ENCODE results near the gene RNF11. TPM values are rescaled to one million over a fixed set of nuclear protein-coding genes. Genes with fewer than 3 reads are reported as not detected.

RNF11 gene
- total RNA-seq, 6 experiments from 2014 or later = 114 to 147 (median 128) TPM

DNA sequence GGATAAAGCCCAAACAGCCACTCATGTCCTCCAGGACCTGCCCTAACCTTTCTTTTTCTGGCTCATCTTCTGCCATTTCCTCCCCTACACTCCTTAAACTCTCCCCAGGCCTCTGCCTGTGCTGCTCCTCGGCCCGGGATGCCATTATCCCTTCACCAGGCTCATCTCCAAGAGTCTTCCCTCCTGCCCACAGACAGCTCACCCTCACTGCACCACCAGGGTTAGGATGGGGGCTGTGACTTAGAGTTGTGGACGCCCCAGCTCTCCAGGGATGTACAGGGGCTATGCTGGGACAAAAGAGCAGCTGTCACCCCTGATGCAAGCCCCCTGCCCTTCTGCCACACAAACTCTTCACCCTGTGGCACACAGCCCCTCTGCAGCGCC lies 62.2 kb downstream of the RNF11 start:
- Mint-ChIP-seq H3K9me3 (no peaks in the 10 kb centered on the region), H3K36me3 (ENCODE audit: low read depth) (no peaks in the 10 kb centered on the region), H3K27ac (no peak overlapping the region), H3K27me3 (ENCODE audit: insufficient read depth) (peaks cover 5% of the 10 kb centered on the region), H3K4me3 (no peak overlapping the region), H3K4me1 (ENCODE audit: low read depth) (peaks cover 19% of the 10 kb centered on the region)
- no peak for DNase-seq
- TF ChIP-seq, protein P1, sequence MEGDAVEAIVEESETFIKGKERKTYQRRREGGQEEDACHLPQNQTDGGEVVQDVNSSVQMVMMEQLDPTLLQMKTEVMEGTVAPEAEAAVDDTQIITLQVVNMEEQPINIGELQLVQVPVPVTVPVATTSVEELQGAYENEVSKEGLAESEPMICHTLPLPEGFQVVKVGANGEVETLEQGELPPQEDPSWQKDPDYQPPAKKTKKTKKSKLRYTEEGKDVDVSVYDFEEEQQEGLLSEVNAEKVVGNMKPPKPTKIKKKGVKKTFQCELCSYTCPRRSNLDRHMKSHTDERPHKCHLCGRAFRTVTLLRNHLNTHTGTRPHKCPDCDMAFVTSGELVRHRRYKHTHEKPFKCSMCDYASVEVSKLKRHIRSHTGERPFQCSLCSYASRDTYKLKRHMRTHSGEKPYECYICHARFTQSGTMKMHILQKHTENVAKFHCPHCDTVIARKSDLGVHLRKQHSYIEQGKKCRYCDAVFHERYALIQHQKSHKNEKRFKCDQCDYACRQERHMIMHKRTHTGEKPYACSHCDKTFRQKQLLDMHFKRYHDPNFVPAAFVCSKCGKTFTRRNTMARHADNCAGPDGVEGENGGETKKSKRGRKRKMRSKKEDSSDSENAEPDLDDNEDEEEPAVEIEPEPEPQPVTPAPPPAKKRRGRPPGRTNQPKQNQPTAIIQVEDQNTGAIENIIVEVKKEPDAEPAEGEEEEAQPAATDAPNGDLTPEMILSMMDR (IDR thresholded peaks at IDR 0.05) = no peak

DNA sequence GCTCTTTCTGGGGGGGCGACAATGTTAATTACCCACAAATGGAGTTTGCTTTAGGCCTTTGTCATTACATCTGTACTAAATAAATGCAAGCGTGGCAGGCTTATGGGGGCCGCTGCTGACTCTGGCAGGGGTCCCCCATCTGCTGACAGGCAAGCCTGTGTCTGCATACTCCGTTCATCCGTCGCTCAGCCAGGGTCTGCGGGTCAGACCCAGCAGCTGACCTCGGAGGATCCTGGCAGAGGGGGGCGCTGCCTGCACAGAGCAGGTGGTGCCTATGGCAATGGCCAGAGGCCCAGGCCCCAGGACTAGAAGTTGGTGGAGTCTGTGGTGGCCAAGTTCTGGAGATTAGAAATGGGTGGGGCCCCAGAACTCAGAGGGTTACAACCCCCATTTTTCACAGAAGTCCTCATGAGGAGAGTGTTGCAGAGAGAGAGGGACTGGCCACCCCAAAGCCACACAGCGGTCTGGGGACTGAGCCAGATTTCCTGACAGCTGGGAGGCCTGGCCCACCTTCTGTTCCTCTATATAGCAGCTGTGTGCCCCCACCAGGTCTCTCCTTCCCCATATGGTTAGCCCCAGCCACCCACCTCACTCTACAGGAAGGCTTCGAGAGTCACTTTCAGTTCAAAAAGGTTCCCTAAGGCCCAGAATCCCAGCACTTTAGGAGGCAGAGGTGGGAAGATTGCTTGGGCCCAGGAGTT lies 63.3 kb downstream of the RNF11 start:
- TF ChIP-seq, protein P1 (IDR thresholded peaks at IDR 0.05) = no peak; the same call in 1 of the 2 replicates
- Mint-ChIP-seq H3K27ac (no peak overlapping the region), H3K27me3 (ENCODE audit: insufficient read depth) (peaks cover 5% of the 10 kb centered on the region), H3K4me1 (ENCODE audit: low read depth) (peaks cover 27% of the 10 kb centered on the region), H3K36me3 (ENCODE audit: low read depth) (no peaks in the 10 kb centered on the region), H3K4me3 (no peak overlapping the region), H3K9me3 (no peaks in the 10 kb centered on the region)
- no peak for DNase-seq

DNA sequence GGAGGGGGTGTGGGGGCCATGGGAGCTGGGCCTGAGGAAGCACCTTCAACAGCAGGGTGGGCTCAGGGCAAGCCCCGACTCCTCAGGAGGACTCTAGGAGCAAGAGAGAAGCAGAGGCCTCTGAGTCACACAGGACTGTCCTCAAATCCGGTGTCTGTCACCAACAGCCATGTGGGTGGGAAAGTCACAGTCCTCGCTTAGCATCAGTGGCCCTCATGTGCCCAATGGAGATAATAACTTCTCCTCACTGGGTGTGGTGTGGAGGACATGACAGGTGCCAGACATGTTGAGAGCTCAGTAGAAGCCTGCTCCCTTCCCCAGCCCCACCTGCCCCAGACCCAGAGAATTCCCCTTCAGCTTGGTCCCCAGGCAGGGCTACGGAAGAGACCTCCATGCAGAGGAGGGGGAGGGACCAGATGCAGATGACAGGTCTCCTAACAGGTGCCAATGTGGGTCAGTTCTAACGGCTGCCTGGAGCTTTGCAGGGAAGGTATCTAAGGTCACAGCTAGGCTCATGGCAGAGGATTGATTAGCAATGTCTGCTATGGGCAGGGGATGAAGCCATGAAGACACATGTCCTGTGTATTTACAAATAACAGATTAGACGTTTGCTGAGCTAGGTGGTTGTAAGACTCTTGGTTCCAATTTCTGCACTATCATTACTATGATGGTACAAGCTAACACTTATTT lies 64.1 kb downstream of the RNF11 start:
- H3K36me3 Mint-ChIP-seq (ENCODE audit: low read depth) = no peaks in the 10 kb centered on the region
- TF ChIP-seq, protein P1 (IDR thresholded peaks at IDR 0.05) = no peak

DNA sequence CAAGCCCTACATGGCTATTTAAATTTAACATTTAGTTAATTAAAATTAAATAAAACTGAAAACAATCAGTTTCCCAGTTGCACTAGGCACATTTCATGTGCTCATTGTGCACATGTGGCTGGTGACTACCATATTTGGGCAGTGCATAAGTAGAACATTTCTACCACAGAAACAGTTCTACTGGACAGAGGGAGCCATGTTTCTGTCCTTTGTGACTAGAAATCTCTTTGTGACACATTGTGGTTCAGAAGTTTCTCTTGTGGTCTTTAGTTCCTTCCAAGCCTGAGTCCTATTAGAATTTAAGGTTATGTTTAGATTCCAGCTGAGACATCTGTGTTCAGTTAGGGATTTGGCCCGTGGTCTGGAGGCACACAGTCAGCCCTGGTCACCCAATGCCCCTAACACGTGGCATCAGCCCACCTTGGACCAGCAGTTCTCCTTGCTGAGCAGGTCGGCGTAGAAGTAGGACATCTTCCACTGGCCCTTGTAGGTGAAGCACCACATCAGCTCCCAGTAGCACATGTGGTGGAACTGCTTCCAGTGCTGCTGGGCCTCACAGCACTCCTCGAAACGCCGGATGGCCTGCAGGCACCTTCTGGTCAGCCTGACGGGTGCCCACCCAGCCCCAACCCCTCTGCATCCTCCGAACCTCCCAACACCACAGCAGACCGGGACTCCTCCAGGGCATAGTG lies 65.2 kb downstream of the RNF11 start:
- Mint-ChIP-seq H3K9me3 (no peaks in the 10 kb centered on the region), H3K27me3 (ENCODE audit: insufficient read depth) (peaks cover 2% of the 10 kb centered on the region), H3K4me1 (ENCODE audit: low read depth) (peaks cover 20% of the 10 kb centered on the region), H3K4me3 (no peak overlapping the region), H3K36me3 (ENCODE audit: low read depth) (no peaks in the 10 kb centered on the region), H3K27ac (no peak overlapping the region)
- TF ChIP-seq, protein P1 (IDR thresholded peaks at IDR 0.05) = no peak
- no peak for DNase-seq

More for the DNA sequence above, 64.1 kb downstream of the RNF11 start:
- no peak overlapping the region for H3K27ac Mint-ChIP-seq
- DNase-seq = no peak
- H3K27me3 Mint-ChIP-seq (ENCODE audit: insufficient read depth) = peaks cover 5% of the 10 kb centered on the region
- H3K9me3 Mint-ChIP-seq = no peaks in the 10 kb centered on the region
- peaks cover 23% of the 10 kb centered on the region for H3K4me1 Mint-ChIP-seq (ENCODE audit: low read depth)
- no peak overlapping the region for H3K4me3 Mint-ChIP-seq

GRCh38 chr1:51301844-51302162 lies 65.7 kb downstream of the RNF11 start:
- Mint-ChIP-seq H3K9me3 (no peaks in the 10 kb centered on the region), H3K27ac (no peak overlapping the region), H3K4me1 (ENCODE audit: low read depth) (peaks cover 15% of the 10 kb centered on the region), H3K27me3 (ENCODE audit: insufficient read depth) (peaks cover 2% of the 10 kb centered on the region), H3K36me3 (ENCODE audit: low read depth) (no peaks in the 10 kb centered on the region), H3K4me3 (no peak overlapping the region)
- TF ChIP-seq, protein P1 (IDR thresholded peaks at IDR 0.05) = no peak
- no peak for DNase-seq
